Ovary (tissue), 3 donors: ENCODE results near the gene ACSL6.

Experiments used
- CTCF ChIP-seq, 3 donors: fragments of 450-650 bp in 2 of 3; fragments of 200-600 bp in 1 of 3; IDR thresholded peaks; one replicate each; pipeline versions ENCODE4 v1.5.1 to v1.8.0; 2016 to 2022; ENCODE audit warnings: antibody characterized with exemption in 3 of 3, mild to moderate bottlenecking in 1 of 3
- POLR2A ChIP-seq: fragments of 450-650 bp; IDR thresholded peaks from one replicate; pipeline ENCODE4 v1.6.1; 2017; ENCODE audit warnings: antibody characterized with exemption, mild to moderate bottlenecking, moderate library complexity
- donor health status: DM: no; HTN: no; CAD: no.

GRCh38 chr5:131999041-131999440, 12.4 kb downstream of the ACSL6 start:
- TF ChIP-seq CTCF (IDR thresholded peaks at IDR 0.05) (no peak), POLR2A (no peak)
